ENCODE measurements around the gene ACSM5.
"Not testable (repeated sequence)": the region's sequence is repeated elsewhere in the genome, so short reads cannot be mapped to it uniquely, and the experiment has no call there.

Gene ACSM5

GRCh38 chr16:20441859-20442258, 32.5 kb downstream of the ACSM5 start:
- DNase-seq, result not testable (repeated sequence)

- DNase-seq, result not testable (repeated sequence)
Observed at GRCh38 chr16:20446652-20447393, 37.5 kb downstream of the ACSM5 start.

GRCh38 chr16:20451364-20451763, 42.0 kb downstream of the ACSM5 start, which contains the start of gene ACSM2A:
TSS of gene ACSM2A (plus strand) at chr16:20451521. CDS start at chr16:20460115, 8,594 bp downstream.
- DNase-seq, result not testable (repeated sequence)

- not testable (repeated sequence) for DNase-seq
Observed at GRCh38 chr16:20453633-20454032, 44.3 kb downstream of the ACSM5 start.

GRCh38 chr16:20459227-20459626, 49.9 kb downstream of the ACSM5 start:
- DNase-seq, result not testable (repeated sequence)

- not testable (repeated sequence) for DNase-seq
Observed at GRCh38 chr16:20460313-20460712, 51.0 kb downstream of the ACSM5 start.

- not testable (repeated sequence) for DNase-seq
Observed at GRCh38 chr16:20468954-20469353, 59.6 kb downstream of the ACSM5 start.

GRCh38 chr16:20469930-20470329, 60.6 kb downstream of the ACSM5 start:
- DNase-seq, result not testable (repeated sequence)

GRCh38 chr16:20470732-20471131, 61.4 kb downstream of the ACSM5 start:
- DNase-seq, result not testable (repeated sequence)

- DNase-seq, result not testable (repeated sequence)
Observed at GRCh38 chr16:20477188-20477744, 67.9 kb downstream of the ACSM5 start.

- DNase-seq, result not testable (repeated sequence)
Observed at GRCh38 chr16:20483989-20484388, 74.7 kb downstream of the ACSM5 start.

- DNase-seq, result no peak
Observed at GRCh38 chr16:20484726-20485125, 75.4 kb downstream of the ACSM5 start.

GRCh38 chr16:20485408-20485807, 76.1 kb downstream of the ACSM5 start:
- no peak for DNase-seq

Data from amygdala (tissue), 56 donors.